Measurements from ENCODE around the gene DPH6. TPM values are rescaled to one million over a fixed set of nuclear protein-coding genes. Genes with fewer than 3 reads are reported as not detected.

The DPH6 gene
- total RNA-seq, 2 donors from 2014 or later: 14.8 to 15.3 TPM

GRCh38 chr15:35540021-35540420, 5.9 kb downstream of the DPH6 start:
- H3K36me3 ChIP-seq: no peaks in the 10 kb centered on the region
- no peak overlapping the region for H3K27ac ChIP-seq
- H3K9ac ChIP-seq (ENCODE audit: low read depth in 2 of 2, low read length in 2 of 2): no peak overlapping the region
- H3K4me3 ChIP-seq: no peak overlapping the region
- H3K27me3 ChIP-seq: no peaks in the 10 kb centered on the region
- no peak for DNase-seq
- H3K4me1 ChIP-seq: no peaks in the 10 kb centered on the region
- TF ChIP-seq CTCF (IDR thresholded peaks at IDR 0.05): no peak
- no peaks in the 10 kb centered on the region for H3K9me3 ChIP-seq
- intact Hi-C loops (cut with DNase I): loop anchor here (10.0 kb wide), 2 partner anchors 125 to 195 kb away; no protein-coding TSS in a partner anchor

- Histone ChIP-seq H3K27ac (no peak overlapping the region), H3K4me1 (no peaks in the 10 kb centered on the region), H3K9ac (ENCODE audit: low read depth in 2 of 2, low read length in 2 of 2) (no peak overlapping the region), H3K9me3 (no peaks in the 10 kb centered on the region), H3K36me3 (no peaks in the 10 kb centered on the region), H3K4me3 (no peak overlapping the region), H3K27me3 (no peaks in the 10 kb centered on the region)
- no peak for DNase-seq
- intact Hi-C loops (cut with DNase I): no loop called here
- TF ChIP-seq CTCF (IDR thresholded peaks at IDR 0.05): no peak
Measured at GRCh38 chr15:35535365-35535916, 10.5 kb downstream of the DPH6 start.

GRCh38 chr15:35533130-35534110, 12.5 kb downstream of the DPH6 start:
- Histone ChIP-seq H3K27ac (no peak overlapping the region), H3K9ac (ENCODE audit: low read depth in 2 of 2, low read length in 2 of 2) (no peak overlapping the region), H3K4me1 (no peaks in the 10 kb centered on the region), H3K9me3 (no peaks in the 10 kb centered on the region), H3K4me3 (no peak overlapping the region), H3K27me3 (no peaks in the 10 kb centered on the region), H3K36me3 (no peaks in the 10 kb centered on the region)
- no peak for TF ChIP-seq CTCF (IDR thresholded peaks at IDR 0.05)
- intact Hi-C loops (cut with DNase I): no loop called here
- no peak for DNase-seq

GRCh38 chr15:35530698-35531097, 15.3 kb downstream of the DPH6 start:
- no peak overlapping the region for H3K27ac ChIP-seq
- no peaks in the 10 kb centered on the region for H3K27me3 ChIP-seq
- intact Hi-C loops (cut with DNase I): no loop called here
- no peak overlapping the region for H3K9ac ChIP-seq (ENCODE audit: low read depth in 2 of 2, low read length in 2 of 2)
- no peaks in the 10 kb centered on the region for H3K36me3 ChIP-seq
- no peak for DNase-seq
- no peaks in the 10 kb centered on the region for H3K9me3 ChIP-seq
- H3K4me3 ChIP-seq: no peak overlapping the region
- H3K4me1 ChIP-seq: no peaks in the 10 kb centered on the region
- no peak for TF ChIP-seq CTCF (IDR thresholded peaks at IDR 0.05)

GRCh38 chr15:35529784-35530183, 16.2 kb downstream of the DPH6 start:
- no peak for TF ChIP-seq CTCF (IDR thresholded peaks at IDR 0.05)
- Histone ChIP-seq H3K27ac (no peak overlapping the region), H3K4me3 (no peak overlapping the region), H3K4me1 (no peaks in the 10 kb centered on the region), H3K36me3 (no peaks in the 10 kb centered on the region), H3K9ac (ENCODE audit: low read depth in 2 of 2, low read length in 2 of 2) (no peak overlapping the region), H3K9me3 (no peaks in the 10 kb centered on the region), H3K27me3 (no peaks in the 10 kb centered on the region)
- intact Hi-C loops (cut with DNase I): no loop called here
- DNase-seq: no peak
